Hematopoietic multipotent progenitor cell treated with erythropoietin and hydrocortisone succinate and interleukin-3 and kit ligand, for 8 days (in vitro differentiated cells): Measurements from ENCODE around the gene TRIO.
A peak's percentile ranks its signal among the peaks of the same experiment; 100 is the strongest.
"Not testable (repeated sequence)": the region's sequence is repeated elsewhere in the genome, so short reads cannot be mapped to it uniquely, and the experiment has no call there.

Source experiments
- DNase-seq: peaks from one replicate; pipeline ENCODE4 v3.0.0-alpha.2; 2015

Gene TRIO

GRCh38 chr5:14525397-14525796 is 382.3 kb downstream of the TRIO start:
- no peak for DNase-seq

GRCh38 chr5:14526493-14526892 is 383.4 kb downstream of the TRIO start:
- DNase-seq = no peak

GRCh38 chr5:14528115-14528514 is 385.0 kb downstream of the TRIO start:
- DNase-seq = no peak

GRCh38 chr5:14528926-14529325 is 385.8 kb downstream of the TRIO start:
- no peak for DNase-seq

- DNase-seq = no peak
Measured at GRCh38 chr5:14531668-14532067, 388.5 kb downstream of the TRIO start.

GRCh38 chr5:14532180-14532579 is 389.0 kb downstream of the TRIO start:
- DNase-seq = no peak

GRCh38 chr5:14534773-14535172 is 391.6 kb downstream of the TRIO start:
- no peak for DNase-seq

- no peak for DNase-seq
Measured at GRCh38 chr5:14545308-14545707, 402.2 kb downstream of the TRIO start.

- no peak for DNase-seq
Measured at GRCh38 chr5:14545862-14546261, 402.7 kb downstream of the TRIO start.

GRCh38 chr5:14547666-14548065 is 404.5 kb downstream of the TRIO start:
- DNase-seq = no peak

- no peak for DNase-seq
Measured at GRCh38 chr5:14551211-14551610, 408.1 kb downstream of the TRIO start.

GRCh38 chr5:14552017-14552416 is 408.9 kb downstream of the TRIO start:
- no peak for DNase-seq

- DNase-seq = not testable (repeated sequence)
Measured at GRCh38 chr5:14554288-14554687, 411.1 kb downstream of the TRIO start.

- DNase-seq = no peak
Measured at GRCh38 chr5:14556015-14556414, 412.9 kb downstream of the TRIO start.

GRCh38 chr5:14557203-14557770 is 414.1 kb downstream of the TRIO start:
- DNase-seq = no peak

- peak; percentile 37 for DNase-seq
Measured at GRCh38 chr5:14557791-14558415, 414.8 kb downstream of the TRIO start.
